ENCODE data around the gene KIF6.
"Not testable (repeated sequence)": the region's sequence is repeated elsewhere in the genome, so short reads cannot be mapped to it uniquely, and the experiment has no call there.

Gene KIF6

GRCh38 chr6:39553860-39554802, 171.1 kb downstream of the KIF6 start:
- DNase-seq (ENCODE audit: low read depth in 2 of 2) = no peak

- DNase-seq (ENCODE audit: low read depth in 2 of 2) = no peak
Observed at GRCh38 chr6:39553029-39553428, 172.2 kb downstream of the KIF6 start.

- no peak for DNase-seq (ENCODE audit: low read depth in 2 of 2)
Observed at GRCh38 chr6:39550191-39550590, 175.0 kb downstream of the KIF6 start.

- DNase-seq (ENCODE audit: low read depth in 2 of 2) = no peak
Observed at GRCh38 chr6:39546731-39547130, 178.5 kb downstream of the KIF6 start.

- DNase-seq (ENCODE audit: low read depth in 2 of 2) = no peak
Observed at GRCh38 chr6:39543950-39544349, 181.3 kb downstream of the KIF6 start.

- no peak for DNase-seq (ENCODE audit: low read depth in 2 of 2)
Observed at GRCh38 chr6:39543095-39543494, 182.1 kb downstream of the KIF6 start.

- DNase-seq (ENCODE audit: low read depth in 2 of 2) = no peak
Observed at GRCh38 chr6:39540454-39540853, 184.8 kb downstream of the KIF6 start.

GRCh38 chr6:39530201-39530759, 194.9 kb downstream of the KIF6 start:
- DNase-seq (ENCODE audit: low read depth in 2 of 2) = no peak

- DNase-seq (ENCODE audit: low read depth in 2 of 2) = no peak
Observed at GRCh38 chr6:39527792-39528564, 197.2 kb downstream of the KIF6 start.

- DNase-seq (ENCODE audit: low read depth in 2 of 2) = no peak
Observed at GRCh38 chr6:39524007-39524406, 201.2 kb downstream of the KIF6 start.

- no peak for DNase-seq (ENCODE audit: low read depth in 2 of 2)
Observed at GRCh38 chr6:39521958-39522357, 203.2 kb downstream of the KIF6 start.

GRCh38 chr6:39520916-39521315, 204.3 kb downstream of the KIF6 start:
- DNase-seq (ENCODE audit: low read depth in 2 of 2) = no peak

- no peak for DNase-seq (ENCODE audit: low read depth in 2 of 2)
Observed at GRCh38 chr6:39520411-39520810, 204.8 kb downstream of the KIF6 start.

GRCh38 chr6:39518221-39518620, 207.0 kb downstream of the KIF6 start:
- DNase-seq (ENCODE audit: low read depth in 2 of 2) = no peak

- DNase-seq (ENCODE audit: low read depth in 2 of 2) = no peak
Observed at GRCh38 chr6:39517756-39518155, 207.5 kb downstream of the KIF6 start.

- no peak for DNase-seq (ENCODE audit: low read depth in 2 of 2)
Observed at GRCh38 chr6:39516471-39516870, 208.7 kb downstream of the KIF6 start.

GRCh38 chr6:39515471-39515870, 209.7 kb downstream of the KIF6 start:
- no peak for DNase-seq (ENCODE audit: low read depth in 2 of 2)

GRCh38 chr6:39515006-39515405, 210.2 kb downstream of the KIF6 start:
- DNase-seq (ENCODE audit: low read depth in 2 of 2) = no peak

GRCh38 chr6:39509831-39510230, 215.4 kb downstream of the KIF6 start:
- DNase-seq (ENCODE audit: low read depth in 2 of 2) = not testable (repeated sequence)

GRCh38 chr6:39508515-39508914, 216.7 kb downstream of the KIF6 start:
- no peak for DNase-seq (ENCODE audit: low read depth in 2 of 2)

- no peak for DNase-seq (ENCODE audit: low read depth in 2 of 2)
Observed at GRCh38 chr6:39507331-39507998, 217.7 kb downstream of the KIF6 start.
